Psoas muscle (tissue), 8 donors: ENCODE measurements around the gene MMP3. TPM values are rescaled to one million over a fixed set of nuclear protein-coding genes. Genes with fewer than 3 reads are reported as not detected.

Source experiments
- ATAC-seq, 4 donors: fragments of 200-7000 bp; cut with Tn5 transposase; one replicate each; pipeline ENCODE4 v1.9.1; 2020; ENCODE audit warnings: moderate library complexity in 3 of 4, mild to moderate bottlenecking in 2 of 4
- DNase-seq, 2 donors: peaks; one replicate each; pipeline ENCODE4 v3.0.0-alpha.2; 2020
- H3K27ac ChIP-seq: fragments of 200-600 bp; one replicate; pipeline ENCODE4 v1.8.0; 2022
- H3K27me3 ChIP-seq, 3 donors: fragments of 200-600 bp in 1 of 3; one replicate each; pipeline versions ENCODE4 v1.6.1 to v1.8.0; 2013 to 2022; ENCODE audit warnings: low read length in 2 of 3, mild to moderate bottlenecking in 2 of 3, moderate library complexity in 1 of 3; ENCODE audit not compliant: insufficient read depth in 3 of 3
- H3K36me3 ChIP-seq, 2 donors: fragments of 200-600 bp in 1 of 2; one replicate each; pipeline versions ENCODE4 v1.6.1 to v1.8.0; 2013 to 2022; ENCODE audit warnings: low read depth in 1 of 2, mild to moderate bottlenecking in 1 of 2, moderate library complexity in 1 of 2; ENCODE audit not compliant: insufficient read depth in 1 of 2
- H3K4me1 ChIP-seq: fragments of 200-600 bp; one replicate; pipeline ENCODE4 v1.8.0; 2022
- H3K4me3 ChIP-seq: fragments of 200-600 bp; one replicate; pipeline ENCODE4 v1.8.0; 2022; ENCODE audit warnings: mild to moderate bottlenecking
- H3K9me3 ChIP-seq: fragments of 200-600 bp; one replicate; pipeline ENCODE4 v1.8.0; 2022
- WGBS, 3 donors: extraction: QIAGEN DNeasy Blood & Tissue Kit; methylation state at CpG; one replicate each; pipeline versions ENCODE4 v1.1.6 to v1.1.7; 2013; 5-methylcytosine and 5-hydroxymethylcytosine counted together
- intact Hi-C, 2 donors: fragments of 100-400 bp; cut with DNase I; formaldehyde crosslinking; loops; one replicate each; pipeline versions ENCODE4 v1.11.0 to v1.14.2; 2022
- polyA plus RNA-seq, 3 donors: library from polyadenylated mRNA; stranded (reverse); fragments of 200-250 nt; gene quantifications; one replicate each; pipeline ENCODE4 v1.2.3, GENCODE V29; 2013
- total RNA-seq, 4 donors: library from RNA; stranded (reverse); fragmentation: NEBNext Ultra II Directional in 2 of 4; extraction: Animal tissue kit (Norgen Biotek cat#: 25700) in 2 of 4; gene quantifications; one replicate each; pipeline versions ENCODE4 v1.2.1 to v1.2.4, GENCODE V29; 2021 to 2023
- TF ChIP-seq, protein P1 (sequence below): fragments of 200-600 bp; IDR thresholded peaks from one replicate; pipeline ENCODE4 v1.8.0; 2022; ENCODE audit warnings: antibody characterized with exemption
- donor health status: healthy with polysubstance abuse.
- donor health status: DM: no; HTN: no; CAD: no; lungs with moderate emphysema.
- donor health status: Bipolar disorder and iron deficiency.
- donor health status: healthy.
- donor health status: DM: yes; HTN: yes; CAD: no.
- donor health status: DM: no; HTN: no; CAD: no.
- donor health status: DM: no; HTN: no; CAD: no.
- donor health status: DM: yes; HTN: yes; CAD: no.

The MMP3 gene
- total and polyA plus RNA-seq, 7 donors, result 0.17 to 7.3 (median 1.1) TPM

DNA sequence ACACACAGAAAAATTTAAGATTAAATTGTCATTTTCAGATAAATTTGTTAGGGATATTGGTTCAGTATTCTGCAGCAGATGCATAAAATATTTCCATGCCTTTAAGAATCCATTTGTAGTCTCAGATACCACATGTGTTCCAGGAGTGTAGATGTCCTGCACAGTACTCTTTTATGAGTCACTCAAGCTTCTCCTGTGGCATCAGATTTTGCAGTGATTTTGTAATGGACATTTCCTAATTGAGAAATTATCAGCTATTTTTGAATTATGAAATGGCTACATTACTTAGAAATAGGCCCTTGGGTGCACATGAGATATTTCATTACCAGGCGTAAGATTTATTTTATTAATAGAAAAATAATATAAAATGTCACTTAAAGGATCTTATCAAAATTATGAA, 18.9 kb downstream of the MMP3 start:
- TF ChIP-seq, protein P1, sequence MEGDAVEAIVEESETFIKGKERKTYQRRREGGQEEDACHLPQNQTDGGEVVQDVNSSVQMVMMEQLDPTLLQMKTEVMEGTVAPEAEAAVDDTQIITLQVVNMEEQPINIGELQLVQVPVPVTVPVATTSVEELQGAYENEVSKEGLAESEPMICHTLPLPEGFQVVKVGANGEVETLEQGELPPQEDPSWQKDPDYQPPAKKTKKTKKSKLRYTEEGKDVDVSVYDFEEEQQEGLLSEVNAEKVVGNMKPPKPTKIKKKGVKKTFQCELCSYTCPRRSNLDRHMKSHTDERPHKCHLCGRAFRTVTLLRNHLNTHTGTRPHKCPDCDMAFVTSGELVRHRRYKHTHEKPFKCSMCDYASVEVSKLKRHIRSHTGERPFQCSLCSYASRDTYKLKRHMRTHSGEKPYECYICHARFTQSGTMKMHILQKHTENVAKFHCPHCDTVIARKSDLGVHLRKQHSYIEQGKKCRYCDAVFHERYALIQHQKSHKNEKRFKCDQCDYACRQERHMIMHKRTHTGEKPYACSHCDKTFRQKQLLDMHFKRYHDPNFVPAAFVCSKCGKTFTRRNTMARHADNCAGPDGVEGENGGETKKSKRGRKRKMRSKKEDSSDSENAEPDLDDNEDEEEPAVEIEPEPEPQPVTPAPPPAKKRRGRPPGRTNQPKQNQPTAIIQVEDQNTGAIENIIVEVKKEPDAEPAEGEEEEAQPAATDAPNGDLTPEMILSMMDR, result no peak
- DNase-seq (no peak), ATAC-seq (no peak)
- H3K27ac ChIP-seq, result no peak overlapping the region
- no peak overlapping the region for H3K4me3 ChIP-seq
- intact Hi-C loops, result no loop called here
- no peaks in the 10 kb centered on the region for H3K9me3 ChIP-seq
- no peaks in the 10 kb centered on the region for H3K27me3 ChIP-seq
- H3K4me1 ChIP-seq, result no peaks in the 10 kb centered on the region
- no peaks in the 10 kb centered on the region for H3K36me3 ChIP-seq
- WGBS, 3 donors, result 89 to 97% (median 95%) methylated on average over 1 of the region's 1 CpG

- H3K9me3 ChIP-seq, result no peaks in the 10 kb centered on the region
- TF ChIP-seq, protein P1, result no peak
- no peak overlapping the region for H3K27ac ChIP-seq
- H3K4me1 ChIP-seq, result no peaks in the 10 kb centered on the region
- H3K4me3 ChIP-seq, result no peak overlapping the region
- 61 to 90% (median 71%) methylated on average over 6 of the region's 6 CpGs for WGBS, 3 donors
- no peaks in the 10 kb centered on the region for H3K27me3 ChIP-seq
- no peaks in the 10 kb centered on the region for H3K36me3 ChIP-seq
- no peak for ATAC-seq
- intact Hi-C loops, result no loop called here
- DNase-seq, result no peak
These were observed 23.9 kb downstream of the MMP3 start for GRCh38 chr11:102819491-102819890.

DNA sequence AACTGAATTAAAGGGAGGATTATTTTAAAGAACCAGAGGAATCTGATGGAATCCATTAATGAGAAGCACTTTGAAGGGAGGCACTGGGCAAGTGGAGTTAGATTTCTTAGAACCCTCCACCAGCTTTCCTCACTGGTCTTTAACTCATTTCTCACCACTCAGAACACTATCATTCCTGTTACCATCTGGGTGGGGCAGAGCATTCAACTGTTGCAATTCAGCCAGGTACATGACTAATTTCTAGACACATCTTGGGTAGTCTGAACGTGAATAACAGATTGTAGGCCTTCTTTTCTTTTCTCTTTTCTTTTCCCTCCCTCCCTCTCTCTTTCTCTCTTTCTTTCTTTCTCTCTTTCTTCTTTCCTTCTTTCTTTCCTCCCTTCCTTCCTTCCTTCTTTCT, 29.9 kb downstream of the MMP3 start:
- 73 to 89% (median 83%) methylated on average over 1 of the region's 1 CpG for WGBS, 3 donors
- H3K4me1 ChIP-seq, result no peaks in the 10 kb centered on the region
- H3K4me3 ChIP-seq, result no peak overlapping the region
- H3K36me3 ChIP-seq, result no peaks in the 10 kb centered on the region
- intact Hi-C loops, result no loop called here
- TF ChIP-seq, protein P1, result no peak
- H3K27me3 ChIP-seq, result no peaks in the 10 kb centered on the region
- no peaks in the 10 kb centered on the region for H3K9me3 ChIP-seq
- DNase-seq (no peak), ATAC-seq (no peak)
- no peak overlapping the region for H3K27ac ChIP-seq

GRCh38 chr11:102812188-102812587, 31.2 kb downstream of the MMP3 start:
- no peak for DNase-seq
- intact Hi-C loops, result no loop called here
- Histone ChIP-seq H3K9me3 (no peaks in the 10 kb centered on the region), H3K4me3 (no peak overlapping the region), H3K27ac (no peak overlapping the region), H3K36me3 (no peaks in the 10 kb centered on the region), H3K27me3 (no peaks in the 10 kb centered on the region), H3K4me1 (no peaks in the 10 kb centered on the region)
- no peak for ATAC-seq
- TF ChIP-seq, protein P1, result no peak
- WGBS, 3 donors, result 78 to 87% (median 81%) methylated on average over 3 of the region's 3 CpGs

- no peak overlapping the region for H3K4me3 ChIP-seq
- intact Hi-C loops, result no loop called here
- no peaks in the 10 kb centered on the region for H3K36me3 ChIP-seq
- H3K27me3 ChIP-seq, result no peaks in the 10 kb centered on the region
- ATAC-seq (no peak), DNase-seq (no peak)
- H3K9me3 ChIP-seq, result no peaks in the 10 kb centered on the region
- TF ChIP-seq, protein P1, result no peak
- WGBS, 3 donors, result 8 to 12% (median 11%) methylated on average over 3 of the region's 3 CpGs
- no peak overlapping the region for H3K27ac ChIP-seq
- no peaks in the 10 kb centered on the region for H3K4me1 ChIP-seq
These were observed 32.3 kb downstream of the MMP3 start for GRCh38 chr11:102810950-102811660.
